ENCODE results near the gene RSPRY1.
"Not testable (repeated sequence)": the region's sequence is repeated elsewhere in the genome, so short reads cannot be mapped to it uniquely, and the experiment has no call there.

DNA sequence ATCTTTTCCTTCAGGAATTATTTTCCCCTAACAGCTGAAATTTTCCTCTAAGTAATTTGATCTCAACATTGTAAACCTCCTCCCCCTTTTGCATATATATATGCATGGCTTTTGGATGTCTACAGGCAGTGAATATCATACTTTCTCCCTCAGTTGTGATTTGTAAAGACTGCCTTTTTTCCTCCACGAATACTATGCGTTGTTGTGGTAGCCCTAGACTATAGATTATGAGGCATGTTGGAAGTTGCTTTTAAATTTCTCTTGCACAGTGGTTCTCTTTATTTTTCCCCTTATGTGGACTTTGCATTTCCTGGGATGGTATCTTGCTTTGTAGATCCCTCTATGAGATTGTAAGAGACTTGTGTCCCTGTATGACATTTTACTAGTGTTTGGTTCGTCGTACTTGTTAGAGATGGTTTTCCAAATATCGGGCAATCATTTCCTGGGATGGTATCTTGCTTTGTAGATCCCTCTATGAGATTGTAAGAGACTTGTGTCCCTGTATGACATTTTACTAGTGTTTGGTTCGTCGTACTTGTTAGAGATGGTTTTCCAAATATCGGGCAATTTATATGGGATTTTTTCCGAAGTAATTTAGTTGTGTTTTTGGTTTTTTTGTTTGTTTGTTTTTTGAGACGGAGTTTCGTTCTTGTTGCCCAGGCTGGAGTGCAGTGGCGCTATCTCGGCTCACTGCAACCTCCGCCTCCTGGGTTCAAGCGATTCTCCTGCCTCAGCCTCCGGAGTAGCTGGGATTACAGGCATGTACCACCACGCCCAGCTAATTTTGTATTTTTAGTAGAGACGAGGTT is 2.0 kb downstream of the RSPRY1 start:
- TF ChIP-seq CTCF, POLR2A (IDR thresholded peaks at IDR 0.05): not testable (repeated sequence)
